Lung (tissue), 12 donors: Measurements from ENCODE around the gene WDR73. TPM values are rescaled to one million over a fixed set of nuclear protein-coding genes. Genes with fewer than 3 reads are reported as not detected.
"Not testable (repeated sequence)": the region's sequence is repeated elsewhere in the genome, so short reads cannot be mapped to it uniquely, and the experiment has no call there.

Source experiments
- ATAC-seq: fragments of 200-7000 bp; cut with Tn5 transposase; one replicate; pipeline ENCODE4 v1.9.1; 2020; ENCODE audit warnings: moderate number of reproducible peaks; ENCODE audit not compliant: insufficient read depth, low FRiP score
- DNase-seq, 3 donors: peaks; one replicate each; pipeline ENCODE4 v3.0.0-alpha.2; 2013 to 2017
- H3K27ac ChIP-seq, 2 donors: one replicate each; pipeline ENCODE4 v1.5.1; 2013; ENCODE audit warnings: mild to moderate bottlenecking in 2 of 2, moderate library complexity in 2 of 2, control low read depth in 1 of 2, inconsistent platforms in 1 of 2, low read depth in 1 of 2, low read length in 1 of 2
- H3K27me3 ChIP-seq, 3 donors: one replicate each; pipeline ENCODE4 v1.5.1; 2013; ENCODE audit warnings: low read length in 2 of 3; ENCODE audit not compliant: control insufficient read depth in 3 of 3, insufficient read depth in 3 of 3
- H3K36me3 ChIP-seq, 4 donors: one replicate each; pipeline ENCODE4 v1.5.1; 2013; ENCODE audit warnings: low read length in 4 of 4, mild to moderate bottlenecking in 1 of 4, moderate library complexity in 1 of 4; ENCODE audit not compliant: control insufficient read depth in 4 of 4, insufficient read depth in 4 of 4
- H3K4me1 ChIP-seq, 5 donors: one replicate each; pipeline ENCODE4 v1.5.1; 2013; ENCODE audit warnings: low read length in 5 of 5, mild to moderate bottlenecking in 2 of 5, moderate library complexity in 1 of 5; ENCODE audit not compliant: control insufficient read depth in 5 of 5, insufficient read depth in 5 of 5
- H3K4me3 ChIP-seq: one replicate; pipeline ENCODE4 v1.5.1; 2013; ENCODE audit warnings: mild to moderate bottlenecking, control low read depth, moderate library complexity
- H3K9ac ChIP-seq, 2 donors: one replicate each; pipeline ENCODE4 v1.5.1; 2013; ENCODE audit warnings: low read length in 2 of 2, control low read depth in 1 of 2; ENCODE audit not compliant: insufficient read depth in 1 of 2
- H3K9me3 ChIP-seq, 4 donors: one replicate each; pipeline ENCODE4 v1.5.1; 2013; ENCODE audit warnings: low read length in 3 of 4, mild to moderate bottlenecking in 1 of 4, moderate library complexity in 1 of 4; ENCODE audit not compliant: control insufficient read depth in 4 of 4, insufficient read depth in 3 of 4
- WGBS, 2 donors: extraction: QIAGEN DNeasy Blood & Tissue Kit; methylation state at CpG; one replicate each; pipeline ENCODE4 v1.1.7; 2013; 5-methylcytosine and 5-hydroxymethylcytosine counted together
- polyA plus RNA-seq, 2 donors: library from polyadenylated mRNA; stranded (reverse); fragments of 200-250 nt; gene quantifications; one replicate each; pipeline ENCODE4 v1.2.1, GENCODE V29; 2013
- total RNA-seq, 2 donors: library from RNA; depleted of rRNA in 1 of 2; stranded (reverse); fragments of >200 nt in 1 of 2; gene quantifications; one replicate each; pipeline ENCODE4 v1.2.1, GENCODE V29; 2014 to 2021
- TF ChIP-seq, protein P1 (sequence below): IDR thresholded peaks from 2 replicates; pipeline ENCODE4 v1.5.1; 2012; ENCODE audit warnings: mild to moderate bottlenecking; ENCODE audit errors: control extremely low read depth, extremely low read depth
- donor health status: control.
- donor health status: control.
- donor health status: Bipolar disorder and iron deficiency.
- donor health status: healthy.
- donor health status: DM: yes; HTN: yes; CAD: no.

The WDR73 gene
- total and polyA plus RNA-seq, 4 donors = 18.2 to 35.6 (median 26.5) TPM

GRCh38 chr15:84690342-84690741 is 36.3 kb upstream of the WDR73 start:
- no peak for DNase-seq
- TF ChIP-seq, protein P1, sequence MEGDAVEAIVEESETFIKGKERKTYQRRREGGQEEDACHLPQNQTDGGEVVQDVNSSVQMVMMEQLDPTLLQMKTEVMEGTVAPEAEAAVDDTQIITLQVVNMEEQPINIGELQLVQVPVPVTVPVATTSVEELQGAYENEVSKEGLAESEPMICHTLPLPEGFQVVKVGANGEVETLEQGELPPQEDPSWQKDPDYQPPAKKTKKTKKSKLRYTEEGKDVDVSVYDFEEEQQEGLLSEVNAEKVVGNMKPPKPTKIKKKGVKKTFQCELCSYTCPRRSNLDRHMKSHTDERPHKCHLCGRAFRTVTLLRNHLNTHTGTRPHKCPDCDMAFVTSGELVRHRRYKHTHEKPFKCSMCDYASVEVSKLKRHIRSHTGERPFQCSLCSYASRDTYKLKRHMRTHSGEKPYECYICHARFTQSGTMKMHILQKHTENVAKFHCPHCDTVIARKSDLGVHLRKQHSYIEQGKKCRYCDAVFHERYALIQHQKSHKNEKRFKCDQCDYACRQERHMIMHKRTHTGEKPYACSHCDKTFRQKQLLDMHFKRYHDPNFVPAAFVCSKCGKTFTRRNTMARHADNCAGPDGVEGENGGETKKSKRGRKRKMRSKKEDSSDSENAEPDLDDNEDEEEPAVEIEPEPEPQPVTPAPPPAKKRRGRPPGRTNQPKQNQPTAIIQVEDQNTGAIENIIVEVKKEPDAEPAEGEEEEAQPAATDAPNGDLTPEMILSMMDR = no peak
- Histone ChIP-seq H3K27me3 (no peaks in the 10 kb centered on the region), H3K9me3 (no peaks in the 10 kb centered on the region), H3K4me3 (no peak overlapping the region), H3K4me1 (peaks cover 0 to 2% (median 0%) of the 10 kb centered on the region in 5 donors), H3K27ac (no peak overlapping the region), H3K9ac (no peak overlapping the region), H3K36me3 (peaks cover 9 to 17% (median 11%) of the 10 kb centered on the region in 4 donors)
- WGBS, 2 donors = 96 to 98% methylated on average over 8 of the region's 8 CpGs
- ATAC-seq = no peak

DNA sequence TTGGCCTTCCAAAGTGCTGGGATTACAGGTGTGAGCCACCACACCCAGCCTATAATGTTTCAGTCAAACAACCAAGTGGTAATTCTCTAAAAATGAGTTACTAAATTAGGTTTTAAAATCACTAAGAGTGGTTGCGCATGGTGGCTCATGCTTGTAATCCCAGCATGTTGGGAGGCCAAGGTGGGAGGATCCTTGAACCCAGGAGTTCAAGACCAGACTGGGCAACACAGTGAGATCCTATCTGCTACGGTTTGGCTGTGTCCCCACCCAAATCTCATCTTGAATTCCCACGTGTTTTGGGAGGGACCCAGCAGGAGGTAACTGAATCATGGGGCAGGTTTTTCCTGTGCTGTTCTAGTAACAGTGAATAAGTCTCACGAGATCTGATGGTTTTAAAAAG is 35.8 kb upstream of the WDR73 start:
- no peak for DNase-seq
- ATAC-seq = no peak
- Histone ChIP-seq H3K9ac (no peak overlapping the region), H3K4me3 (no peak overlapping the region), H3K27ac (no peak overlapping the region), H3K9me3 (no peaks in the 10 kb centered on the region), H3K4me1 (peaks cover 0 to 3% (median 0%) of the 10 kb centered on the region in 5 donors), H3K27me3 (no peaks in the 10 kb centered on the region), H3K36me3 (peaks cover 9 to 18% (median 11%) of the 10 kb centered on the region in 4 donors)
- TF ChIP-seq, protein P1 = no peak
- 96 to 98% methylated on average over 4 of the region's 4 CpGs for WGBS, 2 donors

- not testable (repeated sequence) for H3K4me3 ChIP-seq, H3K9ac ChIP-seq, DNase-seq, H3K27ac ChIP-seq, H3K9me3 ChIP-seq, H3K27me3 ChIP-seq, H3K4me1 ChIP-seq, ATAC-seq
- peaks cover 9 to 19% (median 13%) of the 10 kb centered on the region in 4 donors for H3K36me3 ChIP-seq
- WGBS, 2 donors = 87 to 89% methylated on average over 7 of the region's 7 CpGs
Observed at GRCh38 chr15:84686446-84686845, 32.4 kb upstream of the WDR73 start.

DNA sequence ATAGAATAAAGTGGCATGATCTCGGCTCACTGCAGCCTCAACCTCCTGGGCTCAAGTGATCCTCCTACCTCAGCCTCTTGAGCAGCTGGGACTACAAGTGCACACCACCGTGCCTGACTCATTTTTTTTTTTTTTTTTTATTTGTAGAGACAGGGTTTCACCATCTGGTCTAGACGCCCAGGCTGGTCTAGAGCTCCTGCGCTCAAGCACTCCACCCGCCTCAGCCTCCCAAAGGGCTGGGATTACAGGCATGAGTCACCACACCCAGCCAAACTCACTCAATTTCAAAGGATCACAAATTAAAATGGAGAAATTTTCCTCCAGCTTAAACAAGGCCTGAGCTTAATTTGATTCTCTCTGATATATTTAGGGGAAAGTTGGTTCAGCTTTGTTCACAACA is 31.2 kb upstream of the WDR73 start:
- H3K27ac ChIP-seq = no peak overlapping the region
- H3K36me3 ChIP-seq = peaks cover 2 to 17% (median 14%) of the 10 kb centered on the region in 4 donors
- H3K9me3 ChIP-seq = no peaks in the 10 kb centered on the region
- no peaks in the 10 kb centered on the region for H3K27me3 ChIP-seq
- peaks cover 0 to 4% (median 0%) of the 10 kb centered on the region in 5 donors for H3K4me1 ChIP-seq
- 72 to 79% methylated on average over 5 of the region's 5 CpGs for WGBS, 2 donors
- DNase-seq (no peak), ATAC-seq (no peak)
- no peak overlapping the region for H3K9ac ChIP-seq
- H3K4me3 ChIP-seq = no peak overlapping the region
- TF ChIP-seq, protein P1 = no peak
